Calu3 (cell line): ENCODE results near the gene PYGO2. TPM values are rescaled to one million over a fixed set of nuclear protein-coding genes. Genes with fewer than 3 reads are reported as not detected.
"Not testable (repeated sequence)": the region's sequence is repeated elsewhere in the genome, so short reads cannot be mapped to it uniquely, and the experiment has no call there.

Source experiments
- BruUV-seq: library from RNA; stranded (reverse); fragments of 400-500 nt; replicated peaks from 2 replicates; lab custom pipeline; 2021; lab: Mats Ljungman, UMichigan
- CTCF ChIA-PET: fragments of 300-600 bp; sonication (Branson Sonifier 250); formaldehyde crosslinking; loops from one replicate; lab custom pipeline; 2022; ENCODE audit warnings: antibody characterized with exemption; lab: Charles Lee
- DNase-seq: peaks from one replicate; pipeline ENCODE4 v3.0.0; 2022
- H3K27ac Mint-ChIP-seq: one replicate; pipeline ENCODE4 v1.8.0; 2022; ENCODE audit warnings: mixed read lengths; ENCODE audit not compliant: unreplicated experiment
- H3K27me3 Mint-ChIP-seq: one replicate; pipeline ENCODE4 v1.8.0; 2022; ENCODE audit warnings: mixed read lengths; ENCODE audit not compliant: unreplicated experiment
- H3K36me3 Mint-ChIP-seq: one replicate; pipeline ENCODE4 v1.8.0; 2022; ENCODE audit warnings: mild to moderate bottlenecking, moderate library complexity, mixed read lengths; ENCODE audit not compliant: insufficient read depth, unreplicated experiment
- H3K4me1 Mint-ChIP-seq: one replicate; pipeline ENCODE4 v1.8.0; 2022; ENCODE audit warnings: mild to moderate bottlenecking, low read depth, mixed read lengths; ENCODE audit not compliant: unreplicated experiment
- H3K4me3 Mint-ChIP-seq: one replicate; pipeline ENCODE4 v1.8.0; 2022; ENCODE audit warnings: mild to moderate bottlenecking, low read depth, moderate library complexity, mixed read lengths; ENCODE audit not compliant: unreplicated experiment
- H3K9me3 Mint-ChIP-seq: one replicate; pipeline ENCODE4 v1.8.0; 2022; ENCODE audit warnings: low read depth, mixed read lengths; ENCODE audit not compliant: unreplicated experiment
- CTCF ChIP-seq: fragments of 200-600 bp; IDR thresholded peaks from one replicate; pipeline ENCODE4 v1.8.0; 2022; ENCODE audit warnings: antibody characterized with exemption; ENCODE audit not compliant: unreplicated experiment
- intact Hi-C: fragments of 100-400 bp; cut with micrococcal nuclease; formaldehyde crosslinking; loops from one replicate; pipeline ENCODE4 v1.10.0; 2022; ENCODE audit not compliant: unreplicated experiment
- microRNA-seq: library from miRNA; unstranded; fragments of <30 nt; microRNA quantifications from one replicate; pipeline ENCODE4 v1.2.0, GENCODE V29; 2022
- total RNA-seq: library from RNA; stranded (reverse); gene quantifications from 2 replicates; pipeline ENCODE4 v1.2.3, GENCODE V29; 2022

The PYGO2 gene
- total RNA-seq, 1 experiment from 2014 or later: 45.6 TPM

DNA sequence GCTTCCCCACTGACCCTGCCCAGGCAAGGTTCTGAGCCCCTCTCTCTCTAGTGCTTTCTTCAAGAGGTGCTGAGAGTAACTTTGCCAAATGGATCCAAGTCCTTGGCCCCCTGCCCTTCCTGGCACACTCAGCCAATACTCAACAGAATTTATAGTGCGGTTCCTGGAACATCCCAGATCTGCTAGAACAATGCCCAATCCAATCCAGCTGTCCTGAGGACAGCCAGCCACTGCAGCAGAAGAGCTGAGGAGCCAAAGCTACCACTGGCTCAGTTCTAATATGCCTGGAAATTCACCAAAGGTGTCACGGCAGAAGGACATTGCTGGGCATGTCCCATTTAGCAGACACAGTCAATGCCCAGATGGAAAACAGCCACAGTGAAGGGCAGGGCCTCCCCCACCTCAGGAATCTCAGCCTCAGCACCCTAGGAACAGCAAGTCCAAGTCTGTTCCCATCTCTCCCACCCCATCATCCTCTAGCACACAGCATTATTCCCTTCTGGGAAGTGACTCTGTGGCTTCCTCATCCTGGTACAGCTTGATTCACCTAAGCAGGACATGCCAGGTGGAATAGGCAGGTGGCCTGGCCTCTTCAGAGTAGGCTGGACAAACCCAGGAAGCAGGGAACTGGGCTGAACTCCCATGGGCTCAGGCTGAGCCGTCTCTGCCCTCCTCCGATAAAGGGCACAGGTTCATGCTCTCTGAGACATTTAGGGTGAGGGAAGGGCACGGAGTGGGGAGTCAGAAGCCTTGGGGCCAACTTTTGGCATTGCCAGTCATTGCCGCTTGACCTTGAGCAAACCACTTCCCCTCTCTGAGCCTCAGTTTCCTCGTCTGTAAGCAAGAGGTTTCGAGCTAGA, 49.7 kb downstream of the PYGO2 start:
- CTCF ChIA-PET: no interaction called here
- no peak for TF ChIP-seq CTCF
- H3K4me3 Mint-ChIP-seq: no peak overlapping the region
- peaks cover 12% of the 10 kb centered on the region for H3K4me1 Mint-ChIP-seq
- H3K9me3 Mint-ChIP-seq: peaks cover 2% of the 10 kb centered on the region
- intact Hi-C loops: no loop called here
- no peak for DNase-seq
- H3K27ac Mint-ChIP-seq: no peak overlapping the region
- H3K27me3 Mint-ChIP-seq: peaks cover 21% of the 10 kb centered on the region
- H3K36me3 Mint-ChIP-seq: no peaks in the 10 kb centered on the region
- BruUV-seq: no TSS peak

DNA sequence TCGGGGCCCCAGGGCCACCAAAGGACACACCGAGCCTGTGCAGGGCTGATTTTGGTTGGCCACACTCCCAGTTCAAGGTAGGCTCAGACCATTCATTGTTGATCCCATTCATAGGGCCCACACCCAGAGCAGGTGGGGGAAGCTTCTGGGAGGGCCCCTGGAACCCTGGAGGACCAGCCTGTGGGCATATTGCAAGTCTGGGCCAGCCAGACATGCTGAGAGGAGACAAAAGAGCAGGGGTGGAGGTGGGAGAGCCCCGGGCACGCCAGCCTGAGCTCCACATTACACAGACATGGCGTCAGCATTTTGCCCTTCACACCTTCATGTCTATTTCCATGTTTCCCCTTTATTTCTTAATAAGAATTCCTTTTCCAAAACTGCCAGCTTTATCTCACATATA, 50.7 kb downstream of the PYGO2 start:
- TF ChIP-seq CTCF: no peak
- Mint-ChIP-seq H3K27ac (no peak overlapping the region), H3K9me3 (peaks cover 2% of the 10 kb centered on the region), H3K36me3 (no peaks in the 10 kb centered on the region), H3K4me3 (no peak overlapping the region), H3K4me1 (peaks cover 12% of the 10 kb centered on the region), H3K27me3 (peaks cover 21% of the 10 kb centered on the region)
- no TSS peak for BruUV-seq
- intact Hi-C loops: no loop called here
- CTCF ChIA-PET: no interaction called here
- no peak for DNase-seq

DNA sequence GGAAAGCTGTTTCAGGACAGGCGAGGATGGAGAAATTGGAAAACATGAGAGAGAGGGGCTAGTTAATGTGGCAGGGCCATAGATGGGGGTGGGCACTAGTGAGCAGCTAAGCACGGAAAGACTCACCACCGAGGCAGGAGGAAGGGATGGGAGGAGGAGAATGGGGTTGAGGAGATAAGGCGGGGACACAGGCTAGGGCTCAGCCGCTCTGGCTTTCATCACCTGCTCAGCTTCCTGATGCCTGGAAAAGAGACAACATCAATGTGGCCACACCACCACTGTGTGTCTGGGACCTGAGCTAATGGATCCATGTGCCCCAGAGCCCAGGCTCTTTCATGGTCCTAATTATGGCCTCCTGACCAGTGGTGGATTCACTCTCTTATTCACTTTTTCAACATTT, 52.6 kb downstream of the PYGO2 start:
- CTCF ChIA-PET: no interaction called here
- BruUV-seq: no TSS peak
- Mint-ChIP-seq H3K4me1 (peaks cover 12% of the 10 kb centered on the region), H3K27ac (no peak overlapping the region), H3K27me3 (peaks cover 21% of the 10 kb centered on the region), H3K36me3 (no peaks in the 10 kb centered on the region), H3K4me3 (no peak overlapping the region), H3K9me3 (peaks cover 2% of the 10 kb centered on the region)
- intact Hi-C loops: no loop called here
- DNase-seq: no peak
- TF ChIP-seq CTCF: no peak

DNA sequence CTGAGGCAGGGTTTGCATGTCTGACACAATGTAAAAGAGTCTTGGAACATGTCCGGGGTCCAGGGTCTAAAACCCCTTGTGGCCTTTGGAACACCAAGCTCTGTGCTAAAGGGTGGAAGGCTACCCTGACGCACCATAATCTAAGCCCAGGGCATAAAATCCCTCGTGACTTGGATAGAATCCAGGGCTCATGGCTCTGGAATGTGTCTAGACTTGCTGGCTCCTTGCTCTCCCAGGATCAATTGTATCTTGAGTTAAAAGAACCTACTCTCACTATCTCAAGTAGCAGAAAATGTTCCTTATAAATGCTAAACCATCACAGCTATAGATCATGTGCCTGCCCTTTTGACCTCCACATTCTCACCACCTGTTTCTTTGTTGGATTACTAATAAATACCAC, 53.5 kb downstream of the PYGO2 start:
- H3K4me3 Mint-ChIP-seq, BruUV-seq: not testable (repeated sequence)

More for the DNA sequence above, 53.5 kb downstream of the PYGO2 start:
- CTCF ChIA-PET, intact Hi-C loops, H3K9me3 Mint-ChIP-seq, H3K27ac Mint-ChIP-seq, DNase-seq, H3K36me3 Mint-ChIP-seq: not testable (repeated sequence)
- H3K27me3 Mint-ChIP-seq: peaks cover 21% of the 10 kb centered on the region
- peaks cover 12% of the 10 kb centered on the region for H3K4me1 Mint-ChIP-seq

Small RNA genes lying within 50 kb of the gene (microRNA-seq; reads per million reads assigned to microRNA genes)
- gene MIR4258: not detected

Other genes with a start within 250 kb of the PYGO2 start
- 0.27 TPM in 1 of 2 replicates, not detected in the other for gene KCNN3, start 91.5 kb downstream of the PYGO2 start, total RNA-seq
- 43.0 and 47.3 TPM in 2 replicates for gene PMVK, start 25.1 kb downstream of the PYGO2 start, total RNA-seq
- gene PBXIP1, start 5.7 kb downstream of the PYGO2 start, total RNA-seq: 48.1 and 49.6 TPM in 2 replicates
- gene SHC1, start 9.0 kb upstream of the PYGO2 start, total RNA-seq: 73.5 and 77.5 TPM in 2 replicates
- gene CKS1B, start 12.9 kb upstream of the PYGO2 start, total RNA-seq: 182 and 230 TPM in 2 replicates
- 74.3 and 75.1 TPM in 2 replicates for gene FLAD1, start 21.6 kb upstream of the PYGO2 start, total RNA-seq
- 1.1 and 1.5 TPM in 2 replicates for gene LENEP, start 31.8 kb upstream of the PYGO2 start, total RNA-seq
- 64.7 and 64.9 TPM in 2 replicates for gene ZBTB7B, start 41.0 kb upstream of the PYGO2 start, total RNA-seq
- gene DCST2, start 72.0 kb upstream of the PYGO2 start, total RNA-seq: 1.4 and 1.5 TPM in 2 replicates
- gene DCST1, start 72.0 kb upstream of the PYGO2 start, total RNA-seq: 0.17 TPM in 1 of 2 replicates, not detected in the other
- gene ADAM15, start 89.5 kb upstream of the PYGO2 start, total RNA-seq: 99.1 and 103 TPM in 2 replicates
- 12.6 and 13.9 TPM in 2 replicates for gene EFNA4, start 102.0 kb upstream of the PYGO2 start, total RNA-seq
- gene EFNA3, start 117.1 kb upstream of the PYGO2 start, total RNA-seq: 1.7 and 3.4 TPM in 2 replicates
- gene EFNA1, start 166.1 kb upstream of the PYGO2 start, total RNA-seq: 33.7 and 41.7 TPM in 2 replicates
- 68.5 and 72.0 TPM in 2 replicates for gene SLC50A1, start 174.1 kb upstream of the PYGO2 start, total RNA-seq
- 38.7 and 41.1 TPM in 2 replicates for gene DPM3, start 178.7 kb upstream of the PYGO2 start, total RNA-seq
- 236 TPM in 2 replicates for gene KRTCAP2, start 211.5 kb upstream of the PYGO2 start, total RNA-seq
- 1.1 and 1.8 TPM in 2 replicates for gene TRIM46, start 212.1 kb upstream of the PYGO2 start, total RNA-seq
- gene THBS3, start 246.1 kb upstream of the PYGO2 start, total RNA-seq: 36.8 and 41.9 TPM in 2 replicates
- 58.9 and 60.0 TPM in 2 replicates for gene MTX1, start 246.9 kb upstream of the PYGO2 start, total RNA-seq